Adrenal gland (tissue), 5 donors: ENCODE results near the gene AMOT.

ENCODE experiments used
- POLR2A ChIP-seq, 2 donors: fragments of 450-650 bp; IDR thresholded peaks; one replicate each; pipeline ENCODE4 v1.6.1; 2017; ENCODE audit warnings: antibody characterized with exemption in 2 of 2, mild to moderate bottlenecking in 2 of 2, moderate library complexity in 1 of 2
- TF ChIP-seq, protein P1 (sequence below), 6 experiments: fragments of 450-650 bp in 4 of 6; fragments of 200-600 bp in 2 of 6; sonication (generic) in 1 of 6; IDR thresholded peaks; 1 replicate in 5 of 6; 2 replicates in 1 of 6; pipeline versions ENCODE4 v1.5.1 to v1.8.0; 2016 to 2021; ENCODE audit warnings: antibody characterized with exemption in 6 of 6, mild to moderate bottlenecking in 2 of 6, moderate library complexity in 1 of 6
- donor health status: DM: no; HTN: no; CAD: no.

DNA sequence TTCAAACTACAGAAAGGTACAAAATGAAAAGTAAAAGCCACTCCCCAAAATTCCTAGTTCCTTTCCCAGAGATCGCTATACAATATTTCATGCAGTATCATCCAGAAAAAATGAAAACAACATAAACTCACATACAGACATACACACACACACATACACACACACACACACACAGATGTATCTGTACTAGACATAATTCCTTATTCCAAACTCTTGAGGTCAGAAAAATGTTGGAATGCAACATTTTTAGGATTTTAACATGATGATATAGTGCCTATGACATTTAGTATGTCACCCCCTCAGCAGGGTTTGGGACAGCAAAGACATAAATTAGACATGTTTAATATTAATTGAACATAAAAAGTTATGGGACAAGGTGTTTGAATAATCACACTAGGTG, 87.5 kb downstream of the AMOT start:
- TF ChIP-seq, protein P1, sequence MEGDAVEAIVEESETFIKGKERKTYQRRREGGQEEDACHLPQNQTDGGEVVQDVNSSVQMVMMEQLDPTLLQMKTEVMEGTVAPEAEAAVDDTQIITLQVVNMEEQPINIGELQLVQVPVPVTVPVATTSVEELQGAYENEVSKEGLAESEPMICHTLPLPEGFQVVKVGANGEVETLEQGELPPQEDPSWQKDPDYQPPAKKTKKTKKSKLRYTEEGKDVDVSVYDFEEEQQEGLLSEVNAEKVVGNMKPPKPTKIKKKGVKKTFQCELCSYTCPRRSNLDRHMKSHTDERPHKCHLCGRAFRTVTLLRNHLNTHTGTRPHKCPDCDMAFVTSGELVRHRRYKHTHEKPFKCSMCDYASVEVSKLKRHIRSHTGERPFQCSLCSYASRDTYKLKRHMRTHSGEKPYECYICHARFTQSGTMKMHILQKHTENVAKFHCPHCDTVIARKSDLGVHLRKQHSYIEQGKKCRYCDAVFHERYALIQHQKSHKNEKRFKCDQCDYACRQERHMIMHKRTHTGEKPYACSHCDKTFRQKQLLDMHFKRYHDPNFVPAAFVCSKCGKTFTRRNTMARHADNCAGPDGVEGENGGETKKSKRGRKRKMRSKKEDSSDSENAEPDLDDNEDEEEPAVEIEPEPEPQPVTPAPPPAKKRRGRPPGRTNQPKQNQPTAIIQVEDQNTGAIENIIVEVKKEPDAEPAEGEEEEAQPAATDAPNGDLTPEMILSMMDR (IDR thresholded peaks at IDR 0.05): no peak
- TF ChIP-seq POLR2A (IDR thresholded peaks at IDR 0.05): no peak
